NCI-H1930 (cell line): ENCODE data around the gene LRFN2.

Experiments
- DNase-seq, 2 experiments: peaks; one replicate each; lab custom pipeline; 2025; lab: John Stamatoyannopoulos, UW

LRFN2 gene

GRCh38 chr6:40377173-40377806, 209.9 kb downstream of the LRFN2 start:
- DNase-seq, result no peak

GRCh38 chr6:40376113-40376650, 211.0 kb downstream of the LRFN2 start:
- DNase-seq, result no peak

- no peak for DNase-seq
These were observed 213.9 kb downstream of the LRFN2 start for GRCh38 chr6:40373267-40373666.

- no peak for DNase-seq
These were observed 215.5 kb downstream of the LRFN2 start for GRCh38 chr6:40371621-40372020.

GRCh38 chr6:40371095-40371494, 216.1 kb downstream of the LRFN2 start:
- no peak for DNase-seq

GRCh38 chr6:40369891-40370290, 217.3 kb downstream of the LRFN2 start:
- DNase-seq, result no peak

- DNase-seq, result no peak
These were observed 218.1 kb downstream of the LRFN2 start for GRCh38 chr6:40369042-40369441.

GRCh38 chr6:40362859-40363258, 224.3 kb downstream of the LRFN2 start:
- no peak for DNase-seq

GRCh38 chr6:40359808-40360207, 227.4 kb downstream of the LRFN2 start:
- DNase-seq, result no peak

GRCh38 chr6:40358473-40359460, 228.4 kb downstream of the LRFN2 start:
- DNase-seq, result no peak

GRCh38 chr6:40356242-40356910, 230.8 kb downstream of the LRFN2 start:
- DNase-seq, result no peak

- DNase-seq, result no peak
These were observed 231.6 kb downstream of the LRFN2 start for GRCh38 chr6:40355532-40355931.

- DNase-seq, result no peak
These were observed 232.1 kb downstream of the LRFN2 start for GRCh38 chr6:40355066-40355465.

- DNase-seq, result no peak
These were observed 233.2 kb downstream of the LRFN2 start for GRCh38 chr6:40353967-40354452.

GRCh38 chr6:40353197-40353966, 233.8 kb downstream of the LRFN2 start:
- DNase-seq, result no peak

- DNase-seq, result no peak
These were observed 234.5 kb downstream of the LRFN2 start for GRCh38 chr6:40352527-40353170.

- no peak for DNase-seq
These were observed 235.2 kb downstream of the LRFN2 start for GRCh38 chr6:40352006-40352405.

GRCh38 chr6:40350747-40351217, 236.4 kb downstream of the LRFN2 start:
- no peak for DNase-seq

GRCh38 chr6:40349901-40350746, 237.0 kb downstream of the LRFN2 start:
- DNase-seq, result no peak
